Fibroblast of lung (primary cell): ENCODE measurements around the gene PRKX.
"Not testable (repeated sequence)": the region's sequence is repeated elsewhere in the genome, so short reads cannot be mapped to it uniquely, and the experiment has no call there.

Experiments
- CTCF ChIP-seq, 2 donors: IDR thresholded peaks in 1 of 2; conservative IDR thresholded peaks in 1 of 2; 1 replicate in 1 of 2; 2 replicates in 1 of 2; pipeline ENCODE4 v1.5.1; 2011 to 2012; ENCODE audit warnings: low read length in 2 of 2, control low read depth in 1 of 2, inconsistent platforms in 1 of 2, low read depth in 1 of 2, mild to moderate bottlenecking in 1 of 2
- EZH2 ChIP-seq: IDR thresholded peaks from 2 replicates; pipeline ENCODE4 v1.5.1; 2012; ENCODE audit warnings: low read length, control low read depth, mild to moderate bottlenecking; ENCODE audit errors: missing control alignments

DNA sequence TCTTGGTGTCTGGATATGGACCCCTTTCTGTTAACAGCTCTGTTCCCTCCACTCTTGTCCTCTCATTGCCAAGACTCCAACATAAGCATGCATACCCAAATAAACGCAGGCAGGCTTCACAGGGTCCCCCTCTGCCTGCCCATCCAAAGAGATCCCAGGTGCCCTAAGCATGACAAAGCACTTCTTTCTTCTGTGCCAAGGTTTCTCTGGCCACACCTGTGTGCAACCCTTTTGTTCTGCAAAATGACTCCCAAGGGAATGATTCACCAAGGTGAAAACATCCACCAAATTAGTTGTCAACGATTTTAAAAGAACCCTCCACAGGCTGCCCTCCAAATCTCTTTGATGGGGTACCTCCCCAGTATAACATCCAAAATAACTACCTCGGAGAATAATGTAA, 11.4 kb downstream of the PRKX start:
- not testable (repeated sequence) for TF ChIP-seq CTCF (conservative IDR thresholded peaks at IDR 0.05 in 1 of 2, IDR thresholded peaks at IDR 0.05 in 1 of 2; ENCODE audit: low read depth in 1 of 2, low read length in 2 of 2); EZH2
